HG02938 (cell line): Measurements from ENCODE around the gene EXOG.

Experiments used
- ATAC-seq: cut with Tn5 transposase; IDR thresholded peaks from one replicate; pipeline ENCODE4 v1.9.1; 2021; ENCODE audit warnings: mild to moderate bottlenecking, moderate library complexity; ENCODE audit not compliant: unreplicated experiment

The EXOG gene

GRCh38 chr3:38472342-38472741, 23.8 kb upstream of the EXOG start:
- ATAC-seq, result no peak

- no peak for ATAC-seq
Measured at GRCh38 chr3:38473229-38473628, 22.9 kb upstream of the EXOG start.

- ATAC-seq, result no peak
Measured at GRCh38 chr3:38474928-38475605, 21.1 kb upstream of the EXOG start.

GRCh38 chr3:38475716-38476115, 20.4 kb upstream of the EXOG start:
- ATAC-seq, result no peak

- ATAC-seq, result no peak
Measured at GRCh38 chr3:38476157-38476756, 19.9 kb upstream of the EXOG start.

- ATAC-seq, result no peak
Measured at GRCh38 chr3:38477057-38477820, 18.9 kb upstream of the EXOG start.

GRCh38 chr3:38477839-38478450, 18.2 kb upstream of the EXOG start:
- no peak for ATAC-seq

- no peak for ATAC-seq
Measured at GRCh38 chr3:38478901-38479300, 17.2 kb upstream of the EXOG start.

GRCh38 chr3:38479431-38480092, 16.6 kb upstream of the EXOG start:
- no peak for ATAC-seq

GRCh38 chr3:38480093-38480445, 16.1 kb upstream of the EXOG start:
- ATAC-seq, result no peak

GRCh38 chr3:38480930-38481329, 15.2 kb upstream of the EXOG start:
- no peak for ATAC-seq

GRCh38 chr3:38482951-38483350, 13.2 kb upstream of the EXOG start:
- ATAC-seq, result no peak

GRCh38 chr3:38487323-38487722, 8.8 kb upstream of the EXOG start:
- peak; percentile 82 for ATAC-seq

GRCh38 chr3:38488949-38489348, 7.2 kb upstream of the EXOG start:
- no peak for ATAC-seq

GRCh38 chr3:38489766-38490165, 6.4 kb upstream of the EXOG start:
- no peak for ATAC-seq

- ATAC-seq, result no peak
Measured at GRCh38 chr3:38490281-38491030, 5.7 kb upstream of the EXOG start.

GRCh38 chr3:38491215-38491614, 4.9 kb upstream of the EXOG start:
- no peak for ATAC-seq

GRCh38 chr3:38493031-38493430, 3.1 kb upstream of the EXOG start:
- no peak for ATAC-seq

- no peak for ATAC-seq
Measured at GRCh38 chr3:38497031-38497430, 891 bp downstream of the EXOG start.

- no peak for ATAC-seq
Measured at GRCh38 chr3:38500688-38501417, 4.7 kb downstream of the EXOG start.
